CD4-positive, alpha-beta T cell treated with Interleukin-4 for 1 hour (primary cell): ENCODE measurements around the gene MPRIP.

ENCODE experiments used
- DNase-seq, 2 donors: peaks; one replicate each; pipeline ENCODE4 v3.0.0-alpha.2; 2020 to 2022

Gene MPRIP

DNA sequence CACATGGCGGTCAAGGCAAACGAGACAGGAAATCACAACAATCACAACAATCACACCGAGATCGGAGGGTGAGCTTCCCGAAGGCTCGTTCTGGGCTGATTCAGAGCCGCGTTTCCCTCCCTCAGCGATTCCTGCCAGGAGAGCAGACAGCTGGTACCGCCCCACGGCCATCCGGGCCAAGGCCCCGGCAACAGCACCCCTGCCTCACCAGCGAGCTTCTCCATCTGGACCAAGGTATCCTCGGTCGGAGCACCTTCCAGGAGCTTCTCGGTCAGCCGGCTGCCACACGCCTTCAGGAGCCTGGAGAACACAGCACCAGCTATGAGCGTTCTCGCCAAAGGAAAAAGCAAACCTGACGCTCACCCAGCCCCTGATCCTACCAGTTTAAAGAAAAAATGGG lies 179.1 kb downstream of the MPRIP start:
- no peak for DNase-seq

DNA sequence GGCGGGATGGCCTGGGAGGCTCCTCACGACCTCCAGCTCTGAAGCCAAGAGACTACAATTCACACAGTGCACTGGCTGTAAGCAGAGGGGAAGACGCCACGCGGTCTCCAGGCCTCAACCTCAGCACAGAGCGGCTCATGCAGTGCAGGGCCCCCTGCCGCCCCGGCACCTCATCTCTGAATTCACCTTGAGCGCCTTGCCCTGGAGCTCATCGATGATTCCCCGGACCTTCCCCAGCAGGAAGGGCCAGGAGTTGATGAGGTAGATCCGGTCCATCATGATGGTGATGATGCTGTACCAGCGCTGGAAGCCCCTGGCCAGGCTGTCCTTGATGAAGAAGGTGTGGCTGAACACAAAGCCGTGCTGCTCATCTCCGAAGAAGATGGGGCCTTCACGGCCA lies 181.5 kb downstream of the MPRIP start:
- no peak for DNase-seq

DNA sequence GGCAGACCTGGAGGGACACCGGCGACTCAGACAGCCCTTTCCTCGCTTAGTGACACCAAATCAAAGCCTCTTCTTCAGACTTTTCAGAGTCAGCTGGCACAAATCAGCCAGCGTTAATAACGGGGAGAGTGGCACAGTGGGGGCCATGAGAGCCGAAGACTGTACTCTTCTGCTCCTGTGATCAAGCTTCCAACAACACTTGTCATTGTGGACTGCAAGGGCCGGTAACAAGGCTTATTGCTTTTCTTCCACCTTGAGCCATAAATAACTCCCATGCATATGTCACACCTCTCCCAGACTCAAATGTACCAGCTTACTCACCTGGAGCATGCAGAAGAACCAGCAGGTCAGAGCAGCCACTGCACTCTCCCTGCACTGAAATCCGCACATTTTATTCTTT lies 181.9 kb downstream of the MPRIP start:
- no peak for DNase-seq

DNA sequence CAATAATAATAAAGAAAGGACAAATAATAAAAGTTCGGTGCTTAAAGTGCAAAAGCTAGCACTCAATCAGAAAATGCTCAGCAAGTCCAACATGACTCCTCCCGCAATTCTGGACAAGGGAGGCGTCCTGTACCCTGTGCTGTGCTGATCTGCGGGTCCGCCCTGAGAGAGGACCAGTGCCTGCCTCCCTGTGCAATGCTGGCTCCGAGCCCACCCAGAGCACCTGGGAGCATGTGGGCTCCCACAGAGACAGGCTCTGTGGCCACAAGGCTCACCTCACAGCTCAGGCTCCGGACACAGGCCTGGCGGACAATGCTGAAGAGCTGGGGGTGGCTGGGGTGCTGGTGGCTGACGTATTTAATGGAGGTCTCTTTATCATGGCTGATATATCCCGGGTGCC lies 183.6 kb downstream of the MPRIP start:
- no peak for DNase-seq

DNA sequence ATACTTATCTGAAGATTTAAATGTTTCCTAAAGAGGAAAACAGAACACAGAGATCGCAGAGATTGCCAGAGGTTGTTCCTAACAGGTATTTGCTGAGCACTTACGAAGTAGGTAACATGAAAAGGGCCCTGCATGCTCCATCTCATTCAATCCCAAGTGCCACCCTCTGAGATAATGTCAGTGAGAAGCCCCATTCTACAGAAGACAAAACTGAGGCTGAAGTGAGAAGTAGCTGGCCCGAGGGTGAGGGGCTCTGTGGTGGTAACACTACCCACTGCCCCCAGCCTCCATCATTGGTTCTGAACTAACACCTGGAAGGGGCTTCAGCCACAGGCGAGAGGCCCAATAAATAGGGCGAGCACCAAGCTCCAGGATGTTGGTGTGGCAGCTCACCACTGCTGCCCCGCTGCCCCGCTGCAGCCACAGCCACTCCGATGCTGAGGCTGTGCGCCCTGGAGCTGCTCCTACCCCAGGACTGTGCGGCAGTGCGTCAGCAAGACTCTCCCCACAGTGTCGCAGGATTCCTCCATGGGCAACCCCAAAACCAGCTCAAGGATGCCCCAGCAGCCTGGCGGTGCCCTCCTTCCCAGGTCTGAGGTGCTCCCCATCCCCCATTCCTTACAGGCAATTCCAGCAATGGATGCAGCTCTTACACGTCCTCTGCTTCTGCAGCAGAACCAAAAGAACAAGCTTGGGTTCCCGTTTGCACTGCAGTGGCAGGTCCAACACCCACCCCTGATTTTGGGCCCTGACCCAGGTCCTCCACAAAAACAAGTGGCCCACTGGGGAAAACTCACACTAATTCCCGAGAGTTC lies 184.4 kb downstream of the MPRIP start:
- DNase-seq, result no peak

DNA sequence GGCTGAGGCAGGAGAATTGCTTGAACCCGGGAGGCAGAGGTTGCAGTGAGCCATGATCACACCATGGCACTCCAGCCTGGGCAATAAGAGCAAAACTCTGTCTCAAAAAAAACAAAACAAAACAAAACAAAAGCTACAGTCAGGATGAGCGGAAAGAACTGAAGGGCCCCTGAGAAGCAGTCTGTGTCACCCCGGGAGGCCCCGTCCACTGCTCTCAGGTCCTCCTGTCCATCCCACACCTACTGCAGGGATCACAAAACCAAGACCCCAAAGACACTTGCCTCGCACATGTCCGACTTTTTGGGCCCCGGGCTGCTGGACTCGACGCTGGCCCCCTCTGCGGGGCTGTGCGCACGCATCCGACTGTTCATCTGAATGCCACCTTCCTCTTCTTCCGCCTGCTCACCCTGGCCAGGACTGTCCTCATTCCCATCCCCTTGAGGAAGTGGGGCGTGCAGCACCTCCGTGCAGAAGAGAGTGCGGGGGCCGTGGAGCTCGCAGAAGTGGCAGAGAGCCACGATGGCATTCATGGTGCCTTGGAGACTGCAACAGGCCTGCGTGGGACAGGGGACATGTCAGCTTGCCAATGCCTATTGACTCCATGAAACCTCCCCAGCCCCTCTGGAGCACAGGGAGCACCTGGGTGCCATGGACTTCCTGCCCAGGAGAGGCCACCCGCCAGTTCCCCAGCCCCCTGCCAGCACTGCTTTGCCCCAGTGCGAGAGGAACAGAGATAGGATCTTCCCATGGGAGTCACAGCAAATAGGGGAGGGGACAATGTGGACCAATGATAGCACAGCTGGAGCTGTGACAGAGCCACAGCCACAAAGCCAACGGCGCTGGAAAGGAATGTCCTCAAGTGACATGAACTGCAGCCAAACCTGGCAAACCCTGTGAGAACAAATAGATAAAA lies 185.6 kb downstream of the MPRIP start:
- no peak for DNase-seq

DNA sequence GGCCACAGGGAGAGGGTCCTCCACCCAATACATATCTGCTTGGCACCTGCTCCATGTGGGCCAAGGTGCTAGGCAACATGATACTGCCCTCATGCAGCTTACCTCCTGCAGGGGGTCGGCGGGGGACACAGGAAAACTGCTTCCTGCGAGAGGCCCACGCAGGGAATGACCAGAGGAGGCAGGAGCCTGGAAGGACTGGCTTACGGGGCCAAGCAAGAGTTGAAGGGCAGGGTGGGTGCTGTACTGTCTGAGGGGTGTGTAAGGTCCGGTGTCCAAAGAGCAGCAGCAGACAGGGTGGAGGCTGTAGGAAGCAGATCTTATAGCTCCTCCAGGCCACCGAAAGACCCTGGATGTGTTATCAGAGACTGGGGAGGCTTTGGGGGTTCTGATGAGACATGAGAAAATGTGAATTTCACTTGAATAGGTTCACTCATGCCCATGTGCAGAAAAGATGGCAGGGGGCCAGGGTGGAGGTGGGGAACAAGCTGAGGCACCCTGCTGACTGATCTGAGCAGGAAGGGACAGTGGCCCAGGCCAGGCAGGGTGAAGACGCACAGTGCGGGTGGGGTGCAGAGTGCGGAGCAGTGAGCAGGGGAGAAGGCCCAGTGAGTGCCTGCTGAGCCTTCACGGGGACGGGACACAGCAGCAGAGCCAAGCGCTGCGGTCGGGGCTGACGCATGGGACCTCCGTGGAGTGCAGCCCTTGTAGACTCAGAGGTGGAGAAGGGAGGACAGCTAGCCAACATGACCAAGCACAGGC lies 186.4 kb downstream of the MPRIP start:
- DNase-seq, result no peak

DNA sequence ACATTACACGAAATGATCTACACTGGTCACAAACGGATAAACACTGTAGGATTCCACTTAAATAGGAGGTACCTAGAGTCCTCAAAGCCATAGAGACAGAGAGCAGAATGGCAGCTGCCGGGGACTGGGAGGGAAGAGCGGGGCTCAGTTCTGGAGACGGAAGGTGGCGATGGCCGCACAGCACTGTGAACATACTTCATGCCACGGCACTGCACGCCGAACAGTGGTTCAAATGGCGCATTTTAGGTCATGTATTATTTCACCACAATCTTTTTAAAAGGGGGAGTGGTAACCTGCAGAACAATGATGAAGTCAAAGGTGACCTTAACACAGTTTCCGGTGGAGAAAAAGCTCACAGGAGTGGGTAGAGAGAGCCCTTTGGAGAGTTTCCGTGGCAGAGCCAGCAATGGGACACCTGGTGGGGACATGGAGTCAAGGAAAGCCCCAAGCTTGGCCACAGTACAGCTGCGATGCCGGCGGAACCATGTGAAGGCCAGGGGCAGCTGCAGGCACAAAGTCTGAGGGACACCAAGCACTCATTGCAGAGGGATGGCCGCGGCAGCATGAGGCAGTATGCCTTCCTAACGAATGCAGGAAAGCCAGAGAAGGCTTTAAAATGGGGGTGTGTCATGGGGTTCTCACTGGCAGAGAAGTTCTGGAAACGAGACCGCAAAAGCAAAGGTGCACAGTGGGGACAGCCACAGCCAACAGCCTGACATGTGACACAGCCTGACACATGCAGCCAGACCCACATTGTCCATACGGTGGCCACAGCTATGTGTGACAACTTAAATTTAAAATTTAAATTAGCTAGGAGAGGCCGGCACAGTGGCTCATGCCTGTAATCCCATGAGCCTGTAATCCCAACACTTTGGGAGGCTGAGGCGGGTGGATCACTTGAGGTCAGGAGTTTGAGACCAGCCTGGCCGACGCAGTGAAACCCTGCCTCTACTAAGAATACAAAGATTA lies 187.4 kb downstream of the MPRIP start:
- no peak for DNase-seq

DNA sequence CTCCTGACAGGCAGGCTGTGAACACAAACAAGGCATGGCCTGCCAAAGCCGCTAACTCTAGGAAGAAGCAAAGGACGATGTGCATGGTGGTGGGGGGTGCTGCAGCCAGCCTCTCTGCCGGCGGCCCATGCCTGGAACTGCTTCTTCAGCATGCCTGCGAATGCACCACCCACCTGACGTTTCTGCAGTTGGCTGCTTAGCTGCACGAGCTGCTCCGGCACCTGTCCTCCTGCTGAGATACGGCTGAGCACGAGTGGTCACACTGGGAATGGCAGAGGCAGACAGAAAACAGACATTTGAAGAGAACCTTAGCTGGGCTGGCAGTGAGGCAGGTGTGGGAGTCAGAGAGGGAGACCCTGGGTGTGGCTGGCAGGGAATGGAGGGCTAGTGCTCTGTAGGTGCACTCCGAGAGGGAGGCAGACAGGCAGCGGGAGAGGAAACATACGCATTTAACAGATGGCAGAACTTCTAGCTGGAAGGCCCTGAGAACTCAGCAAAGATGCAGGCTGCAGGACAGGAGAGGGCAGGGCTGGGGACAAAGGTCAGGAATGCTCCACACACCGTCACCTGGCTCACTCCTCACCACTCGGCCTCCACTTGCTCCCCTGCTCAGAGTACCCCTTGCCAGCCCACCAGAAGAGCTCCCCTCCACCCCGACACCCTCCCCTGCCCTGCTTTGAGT lies 189.5 kb downstream of the MPRIP start:
- DNase-seq, result no peak

DNA sequence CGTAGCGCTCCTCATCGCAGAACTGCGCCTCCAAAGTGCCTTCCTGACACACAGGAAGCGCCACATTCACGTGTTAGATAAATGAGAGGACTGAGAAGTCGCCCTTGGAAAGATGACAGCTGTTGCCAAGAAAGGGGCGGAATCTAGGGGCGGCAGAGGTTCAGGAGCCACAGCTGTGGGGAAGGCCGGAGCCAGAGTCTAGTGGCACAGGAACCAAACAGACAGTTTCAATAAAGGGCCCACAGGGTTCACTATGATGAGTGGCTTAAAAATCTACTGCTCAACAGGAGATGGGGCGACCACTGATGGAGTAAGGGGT lies 190.0 kb downstream of the MPRIP start:
- DNase-seq, result no peak

DNA sequence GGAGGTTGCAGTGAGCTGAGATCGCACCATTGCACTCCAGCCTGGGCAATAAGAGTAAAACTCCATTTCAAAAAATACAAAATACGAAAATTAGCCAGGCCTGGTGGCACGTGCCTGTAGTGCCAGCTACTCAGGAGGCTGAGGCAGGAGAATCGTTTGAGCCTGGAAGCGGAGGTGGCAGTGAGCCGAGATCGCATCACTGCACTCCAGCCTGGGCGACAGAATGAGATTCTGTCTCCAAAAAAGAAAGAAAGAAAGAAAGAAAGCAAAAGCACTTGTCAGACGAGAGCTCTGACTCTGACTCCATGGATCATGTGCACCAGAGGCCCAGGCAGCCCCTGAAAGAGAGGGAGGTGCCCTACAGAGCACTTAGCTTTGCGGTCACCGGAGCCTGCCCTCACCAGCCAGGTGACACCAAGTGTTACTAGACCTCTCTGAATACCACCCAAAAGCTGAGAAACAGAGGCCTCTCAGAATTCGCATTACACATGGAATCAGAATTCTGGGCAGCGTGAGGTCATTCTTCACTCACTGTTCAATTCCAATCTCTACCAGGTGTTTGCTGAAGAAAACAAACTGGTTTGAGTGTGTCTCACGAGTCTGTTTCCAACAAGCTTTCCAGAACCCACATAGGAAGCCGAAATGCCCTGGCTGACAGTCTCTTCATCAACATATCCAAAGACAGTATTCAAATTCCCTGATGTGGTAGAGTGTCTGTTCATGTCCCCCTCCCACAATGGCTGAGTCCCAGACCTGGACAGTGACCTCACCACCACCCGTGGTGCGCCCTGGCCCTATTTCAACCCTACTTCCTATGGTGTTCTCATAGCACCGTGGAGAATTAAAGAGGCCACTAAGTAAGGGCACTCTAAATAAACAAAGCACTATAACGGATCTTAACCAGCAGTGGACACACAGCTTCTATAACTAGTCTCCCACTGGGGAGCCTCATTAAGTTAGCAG lies 193.2 kb downstream of the MPRIP start:
- no peak for DNase-seq

DNA sequence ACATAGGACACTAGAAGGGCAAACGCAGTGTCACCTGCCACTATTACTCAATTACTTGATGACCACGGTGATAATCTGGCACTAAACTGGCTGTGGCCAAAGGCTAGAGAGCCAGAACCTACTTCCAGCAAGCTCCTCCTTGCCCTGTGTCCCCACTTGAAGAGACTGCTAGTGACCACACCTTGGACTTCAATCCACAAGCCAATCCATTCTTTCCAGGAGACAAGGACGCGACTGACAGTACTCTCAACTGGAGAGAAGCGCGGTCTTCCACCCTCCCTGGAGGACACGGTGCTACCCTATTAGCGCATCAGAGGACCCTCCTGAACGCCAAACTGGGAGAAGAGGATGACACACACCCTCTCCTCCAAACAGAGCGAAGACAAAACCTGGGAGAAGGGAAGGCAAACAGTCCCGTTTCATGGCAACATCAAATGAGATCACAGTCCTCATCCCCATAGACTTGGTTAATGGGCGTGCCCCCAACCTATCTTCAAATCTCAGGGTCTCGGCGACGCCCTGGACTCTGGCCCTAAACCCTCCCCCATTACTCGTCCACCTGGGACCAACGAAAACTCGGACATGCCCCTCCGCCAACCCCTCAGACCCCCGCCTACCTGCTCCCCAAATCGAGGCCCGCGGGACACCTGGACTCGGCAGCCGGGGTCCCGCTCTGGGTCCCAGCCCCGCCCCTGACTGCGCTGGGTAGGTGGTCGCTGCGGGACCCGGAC lies 194.2 kb downstream of the MPRIP start:
- DNase-seq, result no peak

DNA sequence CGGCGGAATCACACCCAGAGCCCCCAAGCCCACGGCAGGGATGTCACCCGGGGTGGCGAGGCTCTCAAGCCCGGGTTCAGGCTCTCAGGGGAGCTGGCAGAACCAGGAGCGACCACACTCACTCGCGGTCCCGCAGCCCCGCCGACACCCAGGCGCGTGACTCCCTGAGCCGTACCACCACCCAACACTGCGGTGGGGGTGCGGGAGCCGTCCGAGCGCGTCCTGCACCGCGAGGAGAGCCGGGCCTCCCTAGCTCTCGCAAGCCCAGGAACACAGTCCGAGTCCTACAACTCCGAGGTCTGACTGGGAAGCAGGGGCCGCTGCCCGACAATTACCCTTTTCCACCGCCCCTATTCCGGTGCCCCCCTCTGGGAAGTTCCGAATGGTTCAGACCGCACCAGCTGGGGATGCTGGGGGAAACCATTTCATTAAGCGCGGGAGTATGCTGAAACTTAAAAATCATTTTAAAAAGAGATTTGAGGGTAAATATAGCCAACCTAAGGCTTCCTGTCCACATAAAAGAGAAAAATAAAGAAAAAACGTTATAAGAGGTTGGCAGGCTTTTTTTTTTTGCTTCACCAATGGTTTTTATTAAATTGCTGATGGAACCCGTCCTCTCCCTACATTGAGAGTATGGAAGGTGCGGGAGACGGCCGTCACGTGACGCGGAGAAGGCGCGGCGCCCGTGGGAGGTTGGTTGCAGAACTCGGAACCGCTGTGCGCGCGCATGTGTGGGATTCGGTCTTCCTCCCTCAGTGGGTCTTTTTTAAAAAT lies 195.0 kb downstream of the MPRIP start, which contains the start of gene FLCN:
FLCN (minus strand) TSS at position 143 of the 774 bp plus-strand sequence. CDS start 9,031 bp downstream, outside the sequence.
- peak; percentile 89 to 90 for DNase-seq

DNA sequence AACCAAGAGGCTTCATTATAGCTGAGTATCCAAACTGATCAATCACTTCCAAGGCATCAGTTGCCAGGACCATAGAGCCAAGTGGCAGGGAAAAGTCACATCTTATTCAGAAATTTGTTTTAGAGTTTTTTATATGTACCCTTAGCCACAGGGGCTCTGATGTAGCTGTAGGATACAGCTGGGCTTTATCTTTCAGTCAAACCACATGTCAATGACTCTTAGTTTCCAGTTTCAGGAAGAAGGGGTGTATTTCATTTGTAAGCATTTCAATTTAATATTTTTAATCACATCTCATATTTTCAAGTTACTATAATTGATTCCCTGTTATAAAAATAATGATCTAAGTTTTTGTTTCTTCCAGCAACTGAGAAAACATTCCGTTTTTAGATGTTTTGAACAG lies 197.6 kb downstream of the MPRIP start:
- DNase-seq, result no peak

DNA sequence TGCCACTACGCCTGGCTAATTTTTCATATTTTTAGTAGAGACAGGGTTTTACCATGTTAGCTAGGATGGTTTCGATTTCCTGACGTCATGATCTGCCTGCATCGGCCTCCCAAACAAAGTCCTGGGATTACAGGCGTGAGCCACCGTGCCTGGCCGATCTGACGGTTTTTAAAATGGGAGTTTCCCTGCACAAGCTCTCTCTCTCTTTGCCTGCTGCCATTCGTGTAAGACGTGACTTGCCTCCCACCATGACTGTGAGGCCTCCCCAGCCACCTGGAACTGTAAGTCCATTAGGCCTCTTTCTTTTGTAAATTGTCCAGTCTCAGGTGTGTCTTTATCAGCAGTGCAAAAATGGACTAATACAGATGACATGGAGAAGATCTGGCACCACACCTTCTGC lies 199.4 kb downstream of the MPRIP start:
- no peak for DNase-seq

DNA sequence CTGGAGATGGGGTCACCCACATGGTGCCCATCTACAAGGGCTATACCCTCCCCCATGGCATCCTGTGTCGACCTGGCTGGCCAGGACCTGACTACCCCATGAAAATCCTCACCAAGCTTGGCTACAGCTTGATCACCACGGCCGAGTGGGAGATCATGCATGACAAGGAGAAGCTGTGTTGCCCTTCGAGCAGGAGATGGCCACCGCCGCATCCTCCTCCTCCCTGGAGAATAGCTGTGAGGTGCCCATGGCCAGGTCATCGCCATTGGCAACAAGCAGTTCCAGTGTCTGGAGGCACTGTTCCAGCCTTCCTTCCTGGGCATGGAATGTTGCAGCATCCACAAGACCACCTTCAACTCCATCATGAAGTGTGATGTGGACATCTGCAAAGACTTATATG lies 200.0 kb downstream of the MPRIP start:
- DNase-seq, result no peak
